Hepatocyte (in vitro differentiated cells): ENCODE measurements around the gene PAQR7.
"Not testable (repeated sequence)": the region's sequence is repeated elsewhere in the genome, so short reads cannot be mapped to it uniquely, and the experiment has no call there.

ENCODE experiments used
- CTCF ChIP-seq: fragments of 200-600 bp; sonication (generic); IDR thresholded peaks from 2 replicates; pipeline ENCODE4 v1.5.1; 2016; ENCODE audit warnings: antibody characterized with exemption, mild to moderate bottlenecking; ENCODE audit not compliant: poor library complexity
- EZH2 ChIP-seq: fragments of 200-600 bp; sonication (generic); IDR thresholded peaks from 2 replicates; pipeline ENCODE4 v1.6.1; 2016; ENCODE audit warnings: antibody characterized with exemption, mild to moderate bottlenecking, borderline replicate concordance

- TF ChIP-seq CTCF, EZH2: not testable (repeated sequence)
Measured at GRCh38 chr1:25839808-25840207, 35.7 kb downstream of the PAQR7 start.
